HepG2 (cell line): ENCODE data around the gene CCDC191. TPM values are rescaled to one million over a fixed set of nuclear protein-coding genes. Genes with fewer than 3 reads are reported as not detected.

Experiments
- ATAC-seq: fragments of 200-7000 bp; cut with Tn5 transposase; 3 replicates; pipeline ENCODE4 v1.9.1; 2020; ENCODE audit warnings: mild to moderate bottlenecking, moderate library complexity
- BruUV-seq: library from RNA; stranded (reverse); fragments of 400-500 nt; replicated peaks from 2 replicates; lab custom pipeline; 2021; lab: Mats Ljungman, UMichigan
- CTCF ChIA-PET: fragments of 300-600 bp; formaldehyde crosslinking; extraction: SDS; loops from one replicate; lab custom pipeline; 2021; ENCODE audit warnings: low total read pairs, inconsistent platforms, low intra/inter-chr PET ratio; lab: Yijun Ruan, JAX
- POLR2A ChIA-PET: fragments of 350-600 bp; sonication (Branson Sonifier 250); formaldehyde crosslinking; loops from one replicate; lab custom pipeline; 2020; ENCODE audit warnings: antibody characterized with exemption, inconsistent platforms; lab: Yijun Ruan, JAX
- DNase-seq: peaks from one replicate; pipeline ENCODE4 v3.0.0-alpha.2; 2015; ENCODE audit warnings: low spot score
- FAIRE-seq: peaks from 3 replicates; lab custom pipeline; 2011; peaks lifted over from hg19 to GRCh38; lab: Jason Lieb, UNC
- H2AFZ ChIP-seq: one replicate; pipeline ENCODE4 v1.6.1; 2011; ENCODE audit warnings: low read length, inconsistent platforms
- H3K27ac ChIP-seq: fragments of 300-600 bp; 3 replicates; pipeline ENCODE4 v1.8.0; 2011; ENCODE audit warnings: mixed run types, mild to moderate bottlenecking, mixed read lengths, low read length, inconsistent platforms; ENCODE audit not compliant: insufficient read depth; ENCODE audit errors: extremely low read length
- H3K27me3 ChIP-seq, 2 experiments: fragments of 200-600 bp in 1 of 2; 2 replicates in 1 of 2; 3 replicates in 1 of 2; pipeline versions ENCODE4 v1.6.0 to v1.8.0; 2011; ENCODE audit warnings: low read length in 2 of 2, mild to moderate bottlenecking in 2 of 2, moderate library complexity in 2 of 2, inconsistent platforms in 1 of 2; ENCODE audit not compliant: insufficient read depth in 2 of 2, control insufficient read depth in 1 of 2
- H3K36me3 ChIP-seq, 2 experiments: fragments of 200-600 bp in 1 of 2; replicated peaks in 1 of 2; 2 replicates in 1 of 2; 3 replicates in 1 of 2; pipeline versions ENCODE4 v1.5.1 to v1.8.0; 2011; ENCODE audit warnings: low read length in 2 of 2, inconsistent platforms in 1 of 2; ENCODE audit not compliant: insufficient read depth in 2 of 2, control insufficient read depth in 1 of 2
- H3K4me1 ChIP-seq: 2 replicates; pipeline ENCODE4 v1.5.1; 2012; ENCODE audit warnings: low read length, inconsistent platforms; ENCODE audit not compliant: insufficient read depth
- H3K4me2 ChIP-seq: 2 replicates; pipeline ENCODE4 v1.6.0; 2011; ENCODE audit warnings: low read depth, low read length, inconsistent platforms
- H3K4me3 ChIP-seq, 3 experiments: fragments of 200-600 bp in 1 of 3; sonication (generic), shearing (Covaris generic) in 1 of 3; replicated peaks in 1 of 3; 2 replicates each; pipeline ENCODE4 v1.5.1; 2011 to 2016; ENCODE audit warnings: low read length in 3 of 3, inconsistent platforms in 2 of 3, low read depth in 2 of 3, mild to moderate bottlenecking in 2 of 3, control low read depth in 1 of 3, mixed read lengths in 1 of 3; ENCODE audit not compliant: insufficient read depth in 1 of 3
- H3K79me2 ChIP-seq: one replicate; pipeline ENCODE4 v1.6.1; 2011; ENCODE audit warnings: low read length, inconsistent platforms; ENCODE audit not compliant: insufficient read depth
- H3K9ac ChIP-seq: 2 replicates; pipeline ENCODE4 v1.6.0; 2011; ENCODE audit warnings: mild to moderate bottlenecking, low read depth, low read length, inconsistent platforms; ENCODE audit not compliant: insufficient read depth
- H3K9me3 ChIP-seq: 2 replicates; pipeline ENCODE4 v1.5.1; 2012; ENCODE audit warnings: mild to moderate bottlenecking, low read length
- H4K20me1 ChIP-seq: 2 replicates; pipeline ENCODE4 v1.6.0; 2011; ENCODE audit warnings: inconsistent platforms, mild to moderate bottlenecking, low read length, moderate library complexity; ENCODE audit not compliant: insufficient read depth
- LCORL ChIP-seq, 2 experiments: fragments of 450-650 bp in 1 of 2; sonication (generic) in 1 of 2; formaldehyde crosslinking in 1 of 2; IDR thresholded peaks; 2 replicates each; pipeline versions ENCODE4 v1.5.0 to v1.6.1; 2017 to 2020; ENCODE audit warnings: antibody characterized with exemption in 1 of 2, missing genetic modification reagents in 1 of 2
- TFDP1 ChIP-seq: IDR thresholded peaks from 2 replicates; pipeline ENCODE4 v1.6.1; 2016; ENCODE audit warnings: missing compliant biosample characterization, missing genetic modification reagents, borderline replicate concordance
- THAP7 ChIP-seq: sonication (generic); formaldehyde crosslinking; IDR thresholded peaks from 2 replicates; pipeline ENCODE4 v1.8.1; 2023; ENCODE audit warnings: mild to moderate bottlenecking, missing genetic modification reagents
- THRA ChIP-seq: sonication (generic); formaldehyde crosslinking; IDR thresholded peaks from 2 replicates; pipeline ENCODE4 v1.4.0; 2020; ENCODE audit warnings: missing genetic modification reagents, borderline replicate concordance
- TMF1 ChIP-seq: sonication (generic); formaldehyde crosslinking; IDR thresholded peaks from 2 replicates; pipeline ENCODE4 v1.8.1; 2022; ENCODE audit warnings: low read depth, missing genetic modification reagents
- ZNF562 ChIP-seq: sonication (generic); formaldehyde crosslinking; IDR thresholded peaks from 2 replicates; pipeline ENCODE4 v1.8.0; 2022; ENCODE audit warnings: missing genetic modification reagents, borderline replicate concordance
- ZNF687 ChIP-seq: sonication (generic); formaldehyde crosslinking; IDR thresholded peaks from 2 replicates; pipeline ENCODE4 v1.5.1; 2020; ENCODE audit warnings: mild to moderate bottlenecking, missing genetic modification reagents, moderate library complexity
- ZNF710 ChIP-seq: sonication (generic); formaldehyde crosslinking; IDR thresholded peaks from 2 replicates; pipeline ENCODE4 v1.5.0; 2020; ENCODE audit warnings: mild to moderate bottlenecking, missing genetic modification reagents, borderline replicate concordance
- WGBS: methylation state at CpG from one replicate; pipeline ENCODE4 v1.1.6; 2017; ENCODE audit warnings: low lambda C conversion rate; 5-methylcytosine and 5-hydroxymethylcytosine counted together
- in situ Hi-C: cut with HindIII; loops from 2 replicates; pipeline ENCODE4 v1.10.0; 2017; ENCODE audit warnings: low pct_unique_long_range_greater_than_20kb; ENCODE audit not compliant: extremely low pct_ligation_motif_present
- intact Hi-C: fragments of 100-400 bp; cut with micrococcal nuclease; formaldehyde crosslinking; loops from one replicate; pipeline ENCODE4 v1.10.0; 2022; ENCODE audit not compliant: unreplicated experiment
- polyA plus RNA-seq, 8 experiments: library from polyadenylated mRNA; depleted of rRNA in 3 of 8; stranded (reverse) in 7 of 8; unstranded in 1 of 8; fragments of >200 nt; fragmentation: Illumina TruSeq in 4 of 8; extraction: Trizol in 4 of 8; gene quantifications; 2 replicates each; pipeline versions ENCODE4 v1.2.1 to v1.2.3, GENCODE V29; 2011 to 2016; ENCODE audit warnings: low read depth in 4 of 8, missing spikeins in 1 of 8, mixed read lengths in 1 of 8; ENCODE audit not compliant: insufficient read depth in 1 of 8
- total RNA-seq, 5 experiments: library from RNA; depleted of rRNA; stranded (reverse); fragments of >200 nt; fragmentation: Illumina TruSeq; extraction: Trizol; gene quantifications; 2 replicates each; pipeline ENCODE4 v1.2.3, GENCODE V29; 2016; ENCODE audit warnings: low read depth in 1 of 5

The CCDC191 gene
- total and polyA plus RNA-seq, 2 of the 13 experiments (the other 11 are each of a cell fraction or from before 2014, with no cell fraction given) = 0.91 to 1.4 TPM

- TF ChIP-seq THRA = no peak
- TF ChIP-seq, all 625 proteins: peak for 0
Observed at GRCh38 chr3:113952921-113953320, 103.4 kb downstream of the CCDC191 start (continued).

GRCh38 chr3:113948015-113948917 lies 108.1 kb downstream of the CCDC191 start:
- peak overlapping the region; percentile 22; the same call in 1 of the 2 replicates for H3K9ac ChIP-seq
- no peak for TF ChIP-seq TMF1 (CRISPR knock-in tag)
- peak; percentile 23; the same call in 1 of the 2 replicates for TF ChIP-seq TFDP1
- TF ChIP-seq ZNF562 (CRISPR knock-in tag) = no peak
- no peak for TF ChIP-seq LCORL (IDR thresholded peaks at IDR 0.05)
- 0 out of 2 replicates have a peak, but pooled peaks have one; percentile 9 for TF ChIP-seq LCORL (CRISPR knock-in tag; IDR thresholded peaks at IDR 0.05)
- TF ChIP-seq THAP7 (CRISPR knock-in tag) = no peak
- TF ChIP-seq ZNF687 = peak; percentile 70
- 0 out of 2 replicates have a peak, but pooled peaks have one; percentile 15 for TF ChIP-seq ZNF710 (CRISPR knock-in tag)

More at GRCh38 chr3:113948015-113948917, 108.1 kb downstream of the CCDC191 start:
- no TSS peak for BruUV-seq
- no peaks in the 10 kb centered on the region for H3K36me3 ChIP-seq
- peak; percentile 25 for DNase-seq
- no peak overlapping the region for H3K27ac ChIP-seq
- no peaks in the 10 kb centered on the region for H3K79me2 ChIP-seq
- H3K27me3 ChIP-seq = peaks cover 0 to 23% of the 10 kb centered on the region in 2 experiments; a peak in 2 of 5 replicates
- H3K9me3 ChIP-seq = no peaks in the 10 kb centered on the region
- in situ Hi-C loops = no loop called here
- intact Hi-C loops = loop anchor here (1.0 kb wide), 2 partner anchors 18 to 108 kb away; partner anchors contain the start of genes CCDC191 and QTRT2
- ATAC-seq = peak; percentile 85
- H2AFZ ChIP-seq = no peak overlapping the region
- no peaks in the 10 kb centered on the region for H4K20me1 ChIP-seq
- no peak for FAIRE-seq
- ChIA-PET CTCF (no interaction called here), POLR2A (no interaction called here)
- peak overlapping the region; percentile 97 for H3K4me2 ChIP-seq
- H3K4me1 ChIP-seq = peaks cover 4% of the 10 kb centered on the region; the same call in 1 of the 2 replicates
- peak overlapping the region; percentile 64 to 87 (median 72); a peak in 5 of 6 replicates for H3K4me3 ChIP-seq
- WGBS = 43% methylated on average over 14 of the region's 65 CpGs
